Measurements from ENCODE around the gene CTDP1. TPM values are rescaled to one million over a fixed set of nuclear protein-coding genes. Genes with fewer than 3 reads are reported as not detected.

The CTDP1 gene
- polyA plus RNA-seq, 1 donor (not counting 4 experiments of a cell fraction or from before 2014, with no cell fraction given) = 9.2 TPM

DNA sequence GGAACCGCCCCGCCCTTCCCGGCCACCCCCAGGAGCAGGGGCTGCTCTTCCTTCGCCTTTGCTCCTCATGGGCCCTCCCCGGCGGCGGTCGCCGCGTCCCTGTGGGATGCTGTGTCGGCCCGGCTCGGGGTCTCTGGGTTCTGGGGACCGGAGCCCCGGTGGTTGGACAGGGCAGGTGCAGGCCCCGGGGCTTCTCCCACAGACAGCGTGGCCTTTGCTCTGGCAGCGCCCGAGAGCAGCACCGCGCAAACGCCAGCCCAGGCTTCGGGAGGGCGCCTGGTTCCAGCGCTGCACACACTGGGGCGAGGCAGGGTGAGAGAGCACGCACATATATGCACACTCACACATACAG is 109.1 kb downstream of the CTDP1 start:
- Histone ChIP-seq H3K4me2 (ENCODE audit: control insufficient read depth, extremely low read depth, insufficient read depth, low read depth, low read length) (no peak overlapping the region), H3K27ac (ENCODE audit: control insufficient read depth, insufficient read depth, low read length) (no peak overlapping the region), H3K4me1 (ENCODE audit: control insufficient read depth, extremely low read depth, insufficient read depth, low read length) (peaks cover 11% of the 10 kb centered on the region), H3K9me3 (ENCODE audit: control insufficient read depth, low read depth, low read length) (peaks cover 4% of the 10 kb centered on the region), H3K9ac (ENCODE audit: control insufficient read depth, extremely low read depth, insufficient read depth, low read length) (no peak overlapping the region), H3K27me3 (ENCODE audit: control insufficient read depth, extremely low read depth, insufficient read depth, low read length) (peaks cover 44% of the 10 kb centered on the region), H3K4me3 (ENCODE audit: control insufficient read depth in 2 of 3, extremely low read depth in 1 of 3, insufficient read depth in 2 of 3, low read depth in 1 of 3, low read length in 3 of 3) (no peak overlapping the region), H2AFZ (ENCODE audit: control insufficient read depth, low read length) (no peak overlapping the region), H3K36me3 (ENCODE audit: control insufficient read depth in 2 of 2, extremely low read depth in 1 of 2, insufficient read depth in 2 of 2, low read length in 2 of 2) (no peaks in the 10 kb centered on the region), H4K20me1 (ENCODE audit: control insufficient read depth, extremely low read depth, insufficient read depth, low read length) (peaks cover 4% of the 10 kb centered on the region), H3K79me2 (ENCODE audit: control insufficient read depth, insufficient read depth, low read length) (no peaks in the 10 kb centered on the region), H3K9me1 (ENCODE audit: control insufficient read depth, extremely low read depth, insufficient read depth, low read length) (no peaks in the 10 kb centered on the region)
- DNase-seq (ENCODE audit: low read depth, low spot score) (no peak), FAIRE-seq (no peak)
- dilution Hi-C loops (cut with MboI; ENCODE audit: extremely low pct_ligation_motif_present, low sequenced_read_pairs) = no loop called here
- no peak for TF ChIP-seq EZH2 (IDR thresholded peaks at IDR 0.05; ENCODE audit: low read length)
- TF ChIP-seq, protein P1, sequence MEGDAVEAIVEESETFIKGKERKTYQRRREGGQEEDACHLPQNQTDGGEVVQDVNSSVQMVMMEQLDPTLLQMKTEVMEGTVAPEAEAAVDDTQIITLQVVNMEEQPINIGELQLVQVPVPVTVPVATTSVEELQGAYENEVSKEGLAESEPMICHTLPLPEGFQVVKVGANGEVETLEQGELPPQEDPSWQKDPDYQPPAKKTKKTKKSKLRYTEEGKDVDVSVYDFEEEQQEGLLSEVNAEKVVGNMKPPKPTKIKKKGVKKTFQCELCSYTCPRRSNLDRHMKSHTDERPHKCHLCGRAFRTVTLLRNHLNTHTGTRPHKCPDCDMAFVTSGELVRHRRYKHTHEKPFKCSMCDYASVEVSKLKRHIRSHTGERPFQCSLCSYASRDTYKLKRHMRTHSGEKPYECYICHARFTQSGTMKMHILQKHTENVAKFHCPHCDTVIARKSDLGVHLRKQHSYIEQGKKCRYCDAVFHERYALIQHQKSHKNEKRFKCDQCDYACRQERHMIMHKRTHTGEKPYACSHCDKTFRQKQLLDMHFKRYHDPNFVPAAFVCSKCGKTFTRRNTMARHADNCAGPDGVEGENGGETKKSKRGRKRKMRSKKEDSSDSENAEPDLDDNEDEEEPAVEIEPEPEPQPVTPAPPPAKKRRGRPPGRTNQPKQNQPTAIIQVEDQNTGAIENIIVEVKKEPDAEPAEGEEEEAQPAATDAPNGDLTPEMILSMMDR (optimal IDR thresholded peaks at IDR 0.05 in 1 of 3, IDR thresholded peaks at IDR 0.05 in 1 of 3, conservative IDR thresholded peaks at IDR 0.05 in 1 of 3; ENCODE audit: extremely low read depth in 1 of 3, insufficient read depth in 2 of 3, low read length in 3 of 3) = no peak

DNA sequence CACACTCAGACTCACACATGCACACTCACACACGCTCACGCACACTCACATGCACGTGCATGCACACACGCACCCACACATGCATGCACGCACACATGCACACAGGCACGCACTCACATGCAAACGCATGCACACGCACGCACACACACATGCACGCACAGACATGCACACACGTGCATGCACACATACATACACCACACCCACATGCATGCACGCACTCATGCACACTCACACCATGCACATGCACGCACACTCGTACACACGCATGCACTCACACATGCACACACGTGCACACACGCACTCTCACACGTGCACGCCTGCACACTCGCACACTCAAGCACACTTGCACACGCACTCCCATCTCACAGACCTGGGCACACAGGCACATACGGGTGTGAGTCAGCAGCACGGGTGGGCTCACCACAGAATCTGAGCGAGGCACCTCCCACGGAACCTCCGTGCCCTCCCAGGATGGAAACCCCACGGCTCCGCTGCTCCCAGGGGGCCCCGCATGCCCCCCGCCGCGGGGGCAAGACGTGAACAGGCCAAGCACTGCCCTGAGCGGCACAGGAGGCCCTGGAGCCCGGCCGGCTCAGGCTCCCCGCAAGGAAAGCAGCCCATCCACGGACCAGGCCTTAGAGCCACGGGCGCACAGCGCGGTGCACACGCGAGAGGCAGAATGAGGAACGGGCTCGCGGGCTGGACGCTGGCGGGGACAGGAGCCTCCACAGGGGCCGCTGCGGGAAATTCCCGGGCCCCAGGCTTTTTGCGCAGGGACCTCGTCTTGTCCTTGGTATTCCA is 109.7 kb downstream of the CTDP1 start:
- no peak overlapping the region for H3K4me3 ChIP-seq (ENCODE audit: control insufficient read depth in 2 of 3, extremely low read depth in 1 of 3, insufficient read depth in 2 of 3, low read depth in 1 of 3, low read length in 3 of 3)
- DNase-seq (ENCODE audit: low read depth, low spot score) = no peak
- H3K9me3 ChIP-seq (ENCODE audit: control insufficient read depth, low read depth, low read length) = peaks cover 4% of the 10 kb centered on the region
- H4K20me1 ChIP-seq (ENCODE audit: control insufficient read depth, extremely low read depth, insufficient read depth, low read length) = peaks cover 4% of the 10 kb centered on the region
- dilution Hi-C loops (cut with MboI; ENCODE audit: extremely low pct_ligation_motif_present, low sequenced_read_pairs) = no loop called here
- no peaks in the 10 kb centered on the region for H3K36me3 ChIP-seq (ENCODE audit: control insufficient read depth in 2 of 2, extremely low read depth in 1 of 2, insufficient read depth in 2 of 2, low read length in 2 of 2)
- FAIRE-seq = no peak
- no peaks in the 10 kb centered on the region for H3K9me1 ChIP-seq (ENCODE audit: control insufficient read depth, extremely low read depth, insufficient read depth, low read length)
- peaks cover 11% of the 10 kb centered on the region for H3K4me1 ChIP-seq (ENCODE audit: control insufficient read depth, extremely low read depth, insufficient read depth, low read length)
- H3K27me3 ChIP-seq (ENCODE audit: control insufficient read depth, extremely low read depth, insufficient read depth, low read length) = peaks cover 44% of the 10 kb centered on the region
- H2AFZ ChIP-seq (ENCODE audit: control insufficient read depth, low read length) = no peak overlapping the region
- H3K4me2 ChIP-seq (ENCODE audit: control insufficient read depth, extremely low read depth, insufficient read depth, low read depth, low read length) = no peak overlapping the region
- TF ChIP-seq, protein P1 (optimal IDR thresholded peaks at IDR 0.05 in 1 of 3, IDR thresholded peaks at IDR 0.05 in 1 of 3, conservative IDR thresholded peaks at IDR 0.05 in 1 of 3; ENCODE audit: extremely low read depth in 1 of 3, insufficient read depth in 2 of 3, low read length in 3 of 3) = no peak
- no peak for TF ChIP-seq EZH2 (IDR thresholded peaks at IDR 0.05; ENCODE audit: low read length)
- no peak overlapping the region for H3K27ac ChIP-seq (ENCODE audit: control insufficient read depth, insufficient read depth, low read length)
- H3K79me2 ChIP-seq (ENCODE audit: control insufficient read depth, insufficient read depth, low read length) = no peaks in the 10 kb centered on the region
- no peak overlapping the region for H3K9ac ChIP-seq (ENCODE audit: control insufficient read depth, extremely low read depth, insufficient read depth, low read length)

Data from keratinocyte (primary cell).